Measurements from ENCODE around the gene MCOLN1.
"Not testable (repeated sequence)": the region's sequence is repeated elsewhere in the genome, so short reads cannot be mapped to it uniquely, and the experiment has no call there.

MCOLN1 gene

DNA sequence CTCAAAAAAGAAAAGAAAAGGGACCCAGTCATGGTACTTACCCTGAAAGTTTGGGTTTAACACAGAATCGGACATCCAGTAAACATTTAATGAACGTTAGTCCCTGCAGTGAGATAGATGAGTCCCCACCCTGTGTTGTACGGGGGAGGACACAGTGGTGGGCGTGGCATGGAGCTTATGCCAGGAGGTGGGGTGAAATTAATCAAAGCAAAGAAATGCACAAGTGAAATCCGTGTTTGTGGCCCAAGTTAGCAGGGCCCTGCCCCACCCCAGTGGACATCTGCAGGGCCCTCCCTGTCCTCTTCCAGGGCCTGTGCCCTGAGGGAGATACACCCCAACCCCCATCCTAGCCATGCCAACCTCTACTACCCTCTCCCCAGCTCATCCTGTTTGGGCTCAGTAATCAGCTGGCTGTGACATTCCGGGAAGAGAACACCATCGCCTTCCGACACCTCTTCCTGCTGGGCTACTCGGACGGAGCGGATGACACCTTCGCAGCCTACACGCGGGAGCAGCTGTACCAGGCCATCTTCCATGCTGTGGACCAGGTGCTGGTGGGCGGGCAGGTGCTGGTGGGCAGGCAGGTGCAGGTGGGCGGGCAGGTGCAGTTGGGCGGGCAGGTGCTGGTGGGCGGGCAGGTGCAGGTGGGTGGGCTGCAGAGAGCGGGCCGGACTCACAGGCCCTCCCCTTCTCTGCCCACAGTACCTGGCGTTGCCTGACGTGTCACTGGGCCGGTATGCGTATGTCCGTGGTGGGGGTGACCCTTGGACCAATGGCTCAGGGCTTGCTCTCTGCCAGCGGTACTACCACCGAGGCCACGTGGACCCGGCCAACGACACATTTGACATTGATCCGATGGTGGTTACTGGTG lies 3.9 kb downstream of the MCOLN1 start:
- DNase-seq, result no peak

- DNase-seq, result no peak
Measured at GRCh38 chr19:7527516-7528191, 5.2 kb downstream of the MCOLN1 start.

DNA sequence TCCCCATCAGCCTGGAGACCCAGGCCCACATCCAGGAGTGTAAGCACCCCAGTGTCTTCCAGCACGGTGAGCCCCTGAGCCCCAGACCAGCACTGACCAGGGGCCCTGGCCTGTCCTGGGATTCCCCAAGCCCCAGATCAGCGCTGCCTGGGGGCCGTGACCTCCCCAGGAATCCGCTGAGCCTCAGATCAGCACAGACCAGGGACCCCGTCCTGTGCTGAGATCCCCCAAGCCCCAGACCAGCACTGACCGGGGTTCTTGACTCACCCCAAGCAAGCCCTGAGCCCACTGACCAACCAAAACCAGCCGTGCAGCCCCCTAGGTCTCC lies 5.7 kb downstream of the MCOLN1 start:
- DNase-seq, result no peak

GRCh38 chr19:7528522-7529245 lies 6.3 kb downstream of the MCOLN1 start:
- DNase-seq, result no peak

DNA sequence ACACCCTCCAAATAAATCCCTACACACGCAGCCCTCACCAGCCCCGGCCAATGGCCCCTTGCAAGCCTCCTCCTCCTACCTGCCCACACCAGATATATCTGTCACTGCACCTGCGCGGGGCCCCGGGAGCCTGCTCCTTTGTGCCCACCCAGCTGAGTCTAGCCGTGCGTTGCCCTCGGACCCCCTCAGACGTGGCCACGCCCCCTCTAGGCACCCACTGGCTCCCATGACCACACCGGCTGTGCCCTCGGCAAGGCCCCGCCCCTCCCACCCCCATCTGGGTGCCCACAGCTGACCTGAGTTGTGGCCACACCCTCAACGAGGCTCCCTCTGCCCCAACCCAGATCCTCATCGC lies 6.8 kb downstream of the MCOLN1 start:
- DNase-seq, result no peak

GRCh38 chr19:7529610-7530490 lies 7.4 kb downstream of the MCOLN1 start:
- no peak for DNase-seq

DNA sequence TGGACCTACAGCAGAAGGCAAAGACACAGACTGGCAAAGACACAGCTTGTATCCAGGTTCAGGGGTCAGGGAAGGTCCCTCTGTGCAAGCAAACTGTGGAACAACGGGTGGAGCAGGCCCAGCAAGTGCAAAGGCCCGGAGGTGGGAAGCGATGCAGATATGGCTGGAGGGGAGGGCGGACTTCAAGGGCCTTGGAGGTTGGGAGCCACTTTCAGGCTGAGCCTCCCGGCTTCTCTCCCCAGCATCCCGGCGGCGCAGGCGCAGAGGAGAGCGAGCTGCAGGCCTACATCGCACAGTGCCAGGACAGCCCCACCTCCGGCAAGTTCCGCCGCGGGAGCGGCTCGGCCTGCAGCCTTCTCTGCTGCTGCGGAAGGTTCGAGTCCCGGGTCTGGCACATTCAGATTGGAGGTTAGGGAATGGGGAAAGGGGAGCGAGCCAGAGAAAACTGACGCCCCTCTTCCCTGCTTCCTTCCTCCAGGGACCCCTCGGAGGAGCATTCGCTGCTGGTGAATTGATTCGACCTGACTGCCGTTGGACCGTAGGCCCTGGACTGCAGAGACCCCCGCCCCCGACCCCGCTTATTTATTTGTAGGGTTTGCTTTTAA lies 11.0 kb downstream of the MCOLN1 start:
- no peak for DNase-seq

- DNase-seq, result peak; percentile 84 to 87
Measured at GRCh38 chr19:7533925-7534480, 11.6 kb downstream of the MCOLN1 start.

DNA sequence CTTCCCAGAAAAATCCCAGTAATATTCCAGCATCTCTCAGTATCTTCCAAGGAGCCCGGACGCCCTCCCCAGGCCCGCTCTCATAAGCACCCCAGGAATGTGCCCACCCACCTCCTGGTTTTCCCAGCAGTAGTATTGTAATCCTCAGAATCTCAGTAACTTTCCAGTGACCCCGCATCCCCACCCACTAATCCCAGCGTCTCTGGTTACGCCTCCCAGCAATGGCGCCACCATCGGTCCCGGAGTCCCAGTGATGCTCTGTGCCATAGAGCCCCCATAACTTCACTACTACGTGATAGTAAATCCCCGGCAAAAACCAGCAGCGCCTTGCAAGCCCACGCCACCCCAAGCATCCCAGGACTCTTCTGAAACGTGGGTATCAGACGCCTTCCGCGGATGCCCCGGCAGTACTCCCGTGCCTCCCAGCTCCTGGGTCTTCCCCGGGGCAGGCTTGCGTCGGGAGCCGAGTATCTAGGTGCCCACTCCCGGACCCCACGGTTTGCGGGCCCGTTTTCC lies 12.2 kb downstream of the MCOLN1 start:
- DNase-seq, result peak; percentile 52 to 58

DNA sequence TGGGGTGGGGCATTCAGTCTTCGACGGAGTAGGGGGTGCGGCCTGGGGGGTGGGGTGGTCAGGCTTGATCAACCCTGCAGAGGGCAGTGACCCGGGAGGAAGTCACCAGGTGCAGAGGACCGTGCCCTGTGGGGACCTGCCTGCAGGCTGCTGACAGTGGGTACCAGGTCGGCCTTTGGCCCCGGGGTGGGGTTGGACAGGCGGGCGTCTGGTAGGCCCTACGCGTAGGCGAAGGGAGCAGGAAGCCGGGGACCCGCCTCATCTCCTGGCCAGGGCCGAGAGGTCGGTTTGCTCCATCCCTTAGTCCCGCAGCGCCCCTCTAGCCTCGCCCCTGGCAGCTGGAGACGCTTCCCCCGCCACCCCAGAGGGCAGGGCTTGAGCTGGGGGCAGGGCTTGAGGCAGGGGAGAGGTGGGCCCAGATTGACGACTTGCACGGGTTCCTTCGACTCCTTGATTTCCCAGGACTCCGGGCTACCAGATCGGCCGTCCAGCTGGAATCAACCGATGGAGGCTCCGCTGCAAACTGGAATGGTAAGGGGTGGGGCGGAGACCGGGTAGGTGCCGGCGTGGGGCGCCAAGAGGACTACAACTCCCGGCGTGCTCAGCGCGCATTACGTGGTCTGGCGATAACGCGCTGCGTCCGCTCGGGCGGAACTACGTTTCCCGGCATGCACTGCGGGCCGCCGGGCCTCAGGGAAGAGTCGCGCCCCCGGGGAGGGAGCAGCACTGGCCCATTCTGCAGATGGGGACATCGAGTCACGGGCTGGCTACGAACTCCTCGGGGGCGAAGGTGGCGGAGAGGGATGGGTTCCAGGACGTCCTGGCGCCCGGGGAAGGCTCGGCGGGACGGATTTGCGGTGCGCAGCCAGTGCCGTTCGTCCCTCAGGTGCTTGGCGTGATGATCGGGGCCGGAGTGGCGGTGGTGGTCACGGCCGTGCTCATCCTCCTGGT lies 12.9 kb downstream of the MCOLN1 start, which contains the start of gene PNPLA6:
Gene PNPLA6, plus strand, starts transcription at position 671 of the 951 bp plus-strand sequence. Its CDS starts 72 bp downstream, at position 743.
- DNase-seq, result peak; percentile 95 to 96

GRCh38 chr19:7535998-7536695 lies 13.7 kb downstream of the MCOLN1 start:
- no peak for DNase-seq

GRCh38 chr19:7538990-7539389 lies 16.6 kb downstream of the MCOLN1 start:
- DNase-seq, result not testable (repeated sequence)

GRCh38 chr19:7539827-7540425 lies 17.5 kb downstream of the MCOLN1 start:
- no peak for DNase-seq

- DNase-seq, result peak; percentile 37 to 62
Measured at GRCh38 chr19:7540761-7541474, 18.5 kb downstream of the MCOLN1 start.

DNA sequence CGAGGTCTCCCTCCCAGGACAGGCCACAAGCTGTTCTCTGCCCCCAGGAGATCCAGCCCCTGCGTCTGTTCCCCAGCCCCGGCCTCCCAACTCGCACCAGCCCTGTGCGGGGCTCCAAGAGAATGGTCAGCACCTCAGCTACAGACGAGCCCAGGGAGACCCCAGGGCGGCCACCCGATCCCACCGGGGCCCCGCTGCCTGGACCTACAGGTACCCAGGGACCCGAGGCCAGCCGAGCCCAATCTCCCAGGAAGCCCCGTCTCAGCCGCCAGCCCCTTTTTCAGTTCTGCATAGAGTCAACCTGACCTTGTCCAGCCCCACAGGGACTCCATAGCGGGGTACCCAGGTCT lies 19.0 kb downstream of the MCOLN1 start:
- no peak for DNase-seq

DNA sequence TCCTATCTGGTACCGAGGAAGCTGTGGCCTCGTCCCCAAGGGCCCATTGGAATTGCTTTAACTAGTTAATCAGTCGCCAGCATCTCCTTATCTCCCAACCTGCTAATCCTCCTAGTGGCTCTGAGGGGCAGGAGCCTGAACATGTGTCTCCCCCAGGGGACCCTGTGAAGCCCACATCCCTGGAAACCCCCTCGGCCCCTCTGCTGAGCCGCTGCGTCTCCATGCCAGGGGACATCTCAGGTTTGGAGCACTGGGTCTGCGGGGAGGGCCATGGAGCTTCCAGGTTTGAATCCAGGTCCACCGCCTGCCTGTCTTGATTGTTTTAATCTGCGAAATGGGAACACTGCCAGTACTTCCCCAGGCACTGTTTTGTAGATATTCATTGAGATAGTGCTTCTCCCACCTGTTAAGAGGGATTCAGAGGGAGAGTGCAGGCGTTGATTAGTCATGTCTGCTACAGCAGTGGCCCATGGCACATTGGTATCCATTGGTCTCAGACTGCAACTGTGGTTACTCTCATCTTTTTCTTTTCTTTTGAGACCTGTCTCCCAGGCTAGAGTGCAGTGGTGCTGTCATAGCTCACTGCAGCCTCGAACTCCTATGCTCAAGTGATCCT lies 19.5 kb downstream of the MCOLN1 start:
- DNase-seq, result no peak

DNA sequence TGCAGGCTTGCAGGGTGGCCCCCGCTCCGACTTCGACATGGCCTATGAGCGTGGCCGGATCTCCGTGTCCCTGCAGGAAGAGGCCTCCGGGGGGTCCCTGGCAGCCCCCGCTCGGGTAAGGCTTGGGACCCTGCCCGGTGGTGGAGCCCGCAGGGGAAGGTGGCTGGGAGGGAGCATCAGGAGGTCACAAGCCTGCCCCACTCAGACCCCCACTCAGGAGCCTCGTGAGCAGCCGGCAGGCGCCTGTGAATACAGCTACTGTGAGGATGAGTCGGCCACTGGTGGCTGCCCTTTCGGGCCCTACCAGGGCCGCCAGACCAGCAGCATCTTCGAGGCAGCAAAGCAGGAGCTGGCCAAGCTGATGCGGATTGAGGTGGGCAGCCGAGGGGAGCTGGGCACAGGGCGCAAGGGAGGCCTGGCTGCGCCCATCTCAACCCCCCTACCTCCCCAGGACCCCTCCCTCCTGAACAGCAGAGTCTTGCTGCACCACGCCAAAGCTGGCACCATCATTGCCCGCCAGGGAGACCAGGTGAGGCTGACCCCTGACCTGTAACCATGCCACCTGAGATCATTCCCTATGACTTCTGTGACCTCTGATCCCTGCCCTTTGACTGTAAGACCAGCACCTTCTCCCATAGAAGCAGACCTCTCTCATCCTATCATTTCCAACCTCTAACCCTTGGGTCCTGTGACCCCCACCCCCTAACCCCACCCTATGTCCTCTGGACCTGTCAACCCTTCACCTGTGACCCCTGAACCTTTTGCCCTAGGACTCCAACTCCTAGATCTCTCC lies 20.3 kb downstream of the MCOLN1 start:
- no peak for DNase-seq

Measured in stimulated activated CD4-positive, alpha-beta T cell treated with anti-CD3 and anti-CD28 coated beads, Interleukin-2, amount 100 ng/mL, for 24 hours (primary cell).